ENCODE data around the gene PTPRH. TPM values are rescaled to one million over a fixed set of nuclear protein-coding genes. Genes with fewer than 3 reads are reported as not detected.

The PTPRH gene
- total RNA-seq, 1 experiment from 2014 or later: 15.9 TPM

DNA sequence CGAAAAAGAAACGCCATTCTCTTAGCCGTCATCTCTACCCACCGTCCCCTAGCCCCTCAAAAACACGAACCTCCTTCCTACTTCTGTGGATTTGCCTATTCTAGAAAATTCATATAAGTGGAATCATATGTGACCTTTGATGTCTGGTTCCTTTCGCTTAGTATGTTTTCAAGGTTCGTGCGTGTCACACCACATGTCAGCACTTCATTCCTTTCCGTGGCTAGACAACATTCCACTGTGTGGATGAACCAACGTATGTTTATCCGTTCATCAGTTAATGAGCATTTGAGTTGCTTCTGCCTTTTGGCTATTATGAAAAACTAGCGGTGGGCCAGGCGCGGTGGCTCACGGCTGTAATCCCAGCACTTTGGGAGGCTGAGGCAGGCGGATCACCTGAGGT, 77.9 kb downstream of the PTPRH start:
- Histone ChIP-seq H2AFZ (ENCODE audit: low read depth, low read length, poor library complexity, severe bottlenecking) (no peak overlapping the region), H3K4me3 (replicated peaks in 1 of 2; ENCODE audit: low read depth in 1 of 2, low read length in 2 of 2) (no peak overlapping the region), H4K20me1 (ENCODE audit: insufficient read depth) (no peaks in the 10 kb centered on the region), H3K4me1 (ENCODE audit: control insufficient read depth in 1 of 2, insufficient read depth in 2 of 2, low read length in 2 of 2) (0 out of 4 replicates have a peak, but pooled peaks cover 0 to 3% of the 10 kb centered on the region in 2 experiments), H3K79me2 (ENCODE audit: insufficient read depth, low read length) (no peaks in the 10 kb centered on the region), H3K9me3 (ENCODE audit: control insufficient read depth in 1 of 2, insufficient read depth in 1 of 2, low read depth in 1 of 2, low read length in 2 of 2) (no peaks in the 10 kb centered on the region), H3K4me2 (ENCODE audit: low read length) (no peak overlapping the region), H3K27ac (ENCODE audit: low read depth, low read length) (no peak overlapping the region), H3K27me3 (ENCODE audit: insufficient read depth, low read length) (no peaks in the 10 kb centered on the region), H3K36me3 (ENCODE audit: control insufficient read depth in 1 of 2, insufficient read depth in 2 of 2, low read length in 2 of 2) (peaks cover 0 to 10% of the 10 kb centered on the region in 2 experiments; a peak in 2 of 4 replicates), H3K9ac (ENCODE audit: low read length) (no peak overlapping the region), H3K9me2 (ENCODE audit: insufficient read depth) (no peaks in the 10 kb centered on the region)
- TF ChIP-seq, protein P1, sequence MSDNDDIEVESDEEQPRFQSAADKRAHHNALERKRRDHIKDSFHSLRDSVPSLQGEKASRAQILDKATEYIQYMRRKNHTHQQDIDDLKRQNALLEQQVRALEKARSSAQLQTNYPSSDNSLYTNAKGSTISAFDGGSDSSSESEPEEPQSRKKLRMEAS (IDR thresholded peaks at IDR 0.05): no peak
- TF ChIP-seq RAD21 (IDR thresholded peaks at IDR 0.05; ENCODE audit: low read depth) (no peak), JUND (IDR thresholded peaks at IDR 0.05) (no peak), ZNF274 (IDR thresholded peaks at IDR 0.05; ENCODE audit: low read depth, low read length) (no peak), EZH2phosphoT487 (IDR thresholded peaks at IDR 0.05; ENCODE audit: borderline replicate concordance) (no peak), CEBPB (IDR thresholded peaks at IDR 0.05; ENCODE audit: low read depth) (no peak), EZH2 (IDR thresholded peaks at IDR 0.05) (no peak), SIN3A (IDR thresholded peaks at IDR 0.05; ENCODE audit: low read depth) (no peak), SP1 (IDR thresholded peaks at IDR 0.05; ENCODE audit: low read depth) (no peak)
- TF ChIP-seq, protein P2, sequence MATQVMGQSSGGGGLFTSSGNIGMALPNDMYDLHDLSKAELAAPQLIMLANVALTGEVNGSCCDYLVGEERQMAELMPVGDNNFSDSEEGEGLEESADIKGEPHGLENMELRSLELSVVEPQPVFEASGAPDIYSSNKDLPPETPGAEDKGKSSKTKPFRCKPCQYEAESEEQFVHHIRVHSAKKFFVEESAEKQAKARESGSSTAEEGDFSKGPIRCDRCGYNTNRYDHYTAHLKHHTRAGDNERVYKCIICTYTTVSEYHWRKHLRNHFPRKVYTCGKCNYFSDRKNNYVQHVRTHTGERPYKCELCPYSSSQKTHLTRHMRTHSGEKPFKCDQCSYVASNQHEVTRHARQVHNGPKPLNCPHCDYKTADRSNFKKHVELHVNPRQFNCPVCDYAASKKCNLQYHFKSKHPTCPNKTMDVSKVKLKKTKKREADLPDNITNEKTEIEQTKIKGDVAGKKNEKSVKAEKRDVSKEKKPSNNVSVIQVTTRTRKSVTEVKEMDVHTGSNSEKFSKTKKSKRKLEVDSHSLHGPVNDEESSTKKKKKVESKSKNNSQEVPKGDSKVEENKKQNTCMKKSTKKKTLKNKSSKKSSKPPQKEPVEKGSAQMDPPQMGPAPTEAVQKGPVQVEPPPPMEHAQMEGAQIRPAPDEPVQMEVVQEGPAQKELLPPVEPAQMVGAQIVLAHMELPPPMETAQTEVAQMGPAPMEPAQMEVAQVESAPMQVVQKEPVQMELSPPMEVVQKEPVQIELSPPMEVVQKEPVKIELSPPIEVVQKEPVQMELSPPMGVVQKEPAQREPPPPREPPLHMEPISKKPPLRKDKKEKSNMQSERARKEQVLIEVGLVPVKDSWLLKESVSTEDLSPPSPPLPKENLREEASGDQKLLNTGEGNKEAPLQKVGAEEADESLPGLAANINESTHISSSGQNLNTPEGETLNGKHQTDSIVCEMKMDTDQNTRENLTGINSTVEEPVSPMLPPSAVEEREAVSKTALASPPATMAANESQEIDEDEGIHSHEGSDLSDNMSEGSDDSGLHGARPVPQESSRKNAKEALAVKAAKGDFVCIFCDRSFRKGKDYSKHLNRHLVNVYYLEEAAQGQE (IDR thresholded peaks at IDR 0.05; ENCODE audit: low read depth): no peak
- TF ChIP-seq, protein P3, sequence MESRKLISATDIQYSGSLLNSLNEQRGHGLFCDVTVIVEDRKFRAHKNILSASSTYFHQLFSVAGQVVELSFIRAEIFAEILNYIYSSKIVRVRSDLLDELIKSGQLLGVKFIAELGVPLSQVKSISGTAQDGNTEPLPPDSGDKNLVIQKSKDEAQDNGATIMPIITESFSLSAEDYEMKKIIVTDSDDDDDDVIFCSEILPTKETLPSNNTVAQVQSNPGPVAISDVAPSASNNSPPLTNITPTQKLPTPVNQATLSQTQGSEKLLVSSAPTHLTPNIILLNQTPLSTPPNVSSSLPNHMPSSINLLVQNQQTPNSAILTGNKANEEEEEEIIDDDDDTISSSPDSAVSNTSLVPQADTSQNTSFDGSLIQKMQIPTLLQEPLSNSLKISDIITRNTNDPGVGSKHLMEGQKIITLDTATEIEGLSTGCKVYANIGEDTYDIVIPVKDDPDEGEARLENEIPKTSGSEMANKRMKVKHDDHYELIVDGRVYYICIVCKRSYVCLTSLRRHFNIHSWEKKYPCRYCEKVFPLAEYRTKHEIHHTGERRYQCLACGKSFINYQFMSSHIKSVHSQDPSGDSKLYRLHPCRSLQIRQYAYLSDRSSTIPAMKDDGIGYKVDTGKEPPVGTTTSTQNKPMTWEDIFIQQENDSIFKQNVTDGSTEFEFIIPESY (IDR thresholded peaks at IDR 0.05; ENCODE audit: extremely low read depth, insufficient replicate concordance, low read length): no peak
- no peak for DNase-seq (ENCODE audit: low read depth, low spot score)
- ATAC-seq: no peak
- POLR2A ChIA-PET: no interaction called here
- RAD21 ChIA-PET (ENCODE audit: low non-redundant PET in 1 of 2, low total read pairs in 2 of 2, uncharacterized antibody in 2 of 2, unreplicated experiment in 2 of 2): no interaction called here
- CTCF ChIA-PET: no interaction called here
- BruUV-seq (replicated peaks): no TSS peak
- intact Hi-C loops (cut with micrococcal nuclease): no loop called here

Small RNA genes lying within 50 kb of the gene (microRNA-seq; reads per million reads assigned to microRNA genes)
- gene MIR6802 (ENCODE audit: borderline number of aligned reads): not detected
- 2.4 reads per million for gene MIR6803 (ENCODE audit: borderline number of aligned reads)
- gene MIR6804 (ENCODE audit: borderline number of aligned reads): 5.6 reads per million, percentile 13 among the genes with 10 or more reads in this experiment

Other genes starting within 250 kb of the PTPRH start
- 56.6 TPM for gene NLRP2, start 243.1 kb downstream of the PTPRH start, total RNA-seq (2021; ENCODE audit: unreplicated experiment)
- gene GP6, start 171.2 kb downstream of the PTPRH start, total RNA-seq (2021; ENCODE audit: unreplicated experiment): not detected
- 31.1 TPM for gene RDH13, start 146.4 kb downstream of the PTPRH start, total RNA-seq (2021; ENCODE audit: unreplicated experiment)
- 62.1 TPM for gene EPS8L1, start 133.6 kb downstream of the PTPRH start, total RNA-seq (2021; ENCODE audit: unreplicated experiment)
- gene PPP1R12C, start 91.9 kb downstream of the PTPRH start, total RNA-seq (2021; ENCODE audit: unreplicated experiment): 83.2 TPM
- gene TNNT1, start 60.3 kb downstream of the PTPRH start, total RNA-seq (2021; ENCODE audit: unreplicated experiment): 188 TPM
- 42.1 TPM for gene TNNI3, start 51.8 kb downstream of the PTPRH start, total RNA-seq (2021; ENCODE audit: unreplicated experiment)
- 52.8 TPM for gene DNAAF3, start 42.9 kb downstream of the PTPRH start, total RNA-seq (2021; ENCODE audit: unreplicated experiment)
- 2.3 TPM for gene SYT5, start 29.2 kb downstream of the PTPRH start, total RNA-seq (2021; ENCODE audit: unreplicated experiment)
- 10.6 TPM for gene TMEM86B, start 19.3 kb upstream of the PTPRH start, total RNA-seq (2021; ENCODE audit: unreplicated experiment)
- gene PPP6R1, start 49.5 kb upstream of the PTPRH start, total RNA-seq (2021; ENCODE audit: unreplicated experiment): 96.7 TPM
- gene HSPBP1, start 70.6 kb upstream of the PTPRH start, total RNA-seq (2021; ENCODE audit: unreplicated experiment): 63.0 TPM
- gene BRSK1, start 74.5 kb upstream of the PTPRH start, total RNA-seq (2021; ENCODE audit: unreplicated experiment): 33.3 TPM
- gene TMEM150B, start 115.8 kb upstream of the PTPRH start, total RNA-seq (2021; ENCODE audit: unreplicated experiment): not detected
- gene KMT5C, start 130.4 kb upstream of the PTPRH start, total RNA-seq (2021; ENCODE audit: unreplicated experiment): 27.5 TPM
- gene COX6B2, start 145.2 kb upstream of the PTPRH start, total RNA-seq (2021; ENCODE audit: unreplicated experiment): 2.4 TPM
- not detected for gene GARIN5B, start 153.8 kb upstream of the PTPRH start, total RNA-seq (2021; ENCODE audit: unreplicated experiment)
- gene IL11, start 161.0 kb upstream of the PTPRH start, total RNA-seq (2021; ENCODE audit: unreplicated experiment): 2.8 TPM
- not detected for gene TMEM190, start 167.3 kb upstream of the PTPRH start, total RNA-seq (2021; ENCODE audit: unreplicated experiment)
- gene TMEM238, start 174.8 kb upstream of the PTPRH start, total RNA-seq (2021; ENCODE audit: unreplicated experiment): 21.0 TPM
- 3,050 TPM for gene RPL28, start 176.4 kb upstream of the PTPRH start, total RNA-seq (2021; ENCODE audit: unreplicated experiment)
- 515 TPM for gene UBE2S, start 198.3 kb upstream of the PTPRH start, total RNA-seq (2021; ENCODE audit: unreplicated experiment)
- gene SHISA7, start 233.8 kb upstream of the PTPRH start, total RNA-seq (2021; ENCODE audit: unreplicated experiment): not detected